Purkinje cell (primary cell): Measurements from ENCODE around the gene ATG16L1. TPM values are rescaled to one million over a fixed set of nuclear protein-coding genes. Genes with fewer than 3 reads are reported as not detected.

Source experiments
- polyA plus RNA-seq: library from polyadenylated mRNA; unstranded; fragments of >200 nt; fragmentation: Nextera tagmentation; gene quantifications from 2 replicates; pipeline ENCODE4 v1.2.1, GENCODE V29; 2014

Gene ATG16L1
- polyA plus RNA-seq: 5.8 and 6.3 TPM in 2 replicates

GRCh38 chr2:233251306-233252116 lies at the start of gene ATG16L1:
Gene ATG16L1, plus strand, starts transcription at chr2:233251673. Its CDS starts 155 bp downstream, at chr2:233251828.

GRCh38 chr2:233307565-233307964 lies 56.1 kb downstream of the ATG16L1 start, which contains the start of gene SAG:
Gene SAG, plus strand, starts transcription at chr2:233307816. Its CDS starts 1,374 bp downstream, at chr2:233309190.

Other genes with a start within 250 kb of the ATG16L1 start
- gene NGEF, start 238.4 kb upstream of the ATG16L1 start, polyA plus RNA-seq: 0.46 and 5.7 TPM in 2 replicates
- not detected in 2 replicates for gene NEU2, start 219.0 kb upstream of the ATG16L1 start, polyA plus RNA-seq
- gene INPP5D, start 191.3 kb upstream of the ATG16L1 start, polyA plus RNA-seq: 0.34 and 2.4 TPM in 2 replicates
- gene SAG, start 56.1 kb downstream of the ATG16L1 start, polyA plus RNA-seq: not detected in 2 replicates
- gene DGKD, start 102.8 kb downstream of the ATG16L1 start, polyA plus RNA-seq: 1.7 and 2.3 TPM in 2 replicates